Measurements from ENCODE around the gene SCUBE1. TPM values are rescaled to one million over a fixed set of nuclear protein-coding genes. Genes with fewer than 3 reads are reported as not detected.

The SCUBE1 gene
- total RNA-seq, 1 donor from 2014 or later, result 42.8 TPM

GRCh38 chr22:43269246-43269645 lies 73.9 kb downstream of the SCUBE1 start:
- peak overlapping the region; percentile 60 for H3K27ac Mint-ChIP-seq
- H3K4me3 Mint-ChIP-seq, result peak overlapping the region; percentile 39
- peaks cover 49% of the 10 kb centered on the region for H3K4me1 Mint-ChIP-seq (ENCODE audit: unreplicated experiment)
- no peaks in the 10 kb centered on the region for H3K36me3 Mint-ChIP-seq
- no peaks in the 10 kb centered on the region for H3K9me3 Mint-ChIP-seq
- H3K27me3 Mint-ChIP-seq, result peaks cover 32% of the 10 kb centered on the region
- DNase-seq (ENCODE audit: extremely low spot score, unreplicated experiment), result no peak
- TF ChIP-seq, protein P1, sequence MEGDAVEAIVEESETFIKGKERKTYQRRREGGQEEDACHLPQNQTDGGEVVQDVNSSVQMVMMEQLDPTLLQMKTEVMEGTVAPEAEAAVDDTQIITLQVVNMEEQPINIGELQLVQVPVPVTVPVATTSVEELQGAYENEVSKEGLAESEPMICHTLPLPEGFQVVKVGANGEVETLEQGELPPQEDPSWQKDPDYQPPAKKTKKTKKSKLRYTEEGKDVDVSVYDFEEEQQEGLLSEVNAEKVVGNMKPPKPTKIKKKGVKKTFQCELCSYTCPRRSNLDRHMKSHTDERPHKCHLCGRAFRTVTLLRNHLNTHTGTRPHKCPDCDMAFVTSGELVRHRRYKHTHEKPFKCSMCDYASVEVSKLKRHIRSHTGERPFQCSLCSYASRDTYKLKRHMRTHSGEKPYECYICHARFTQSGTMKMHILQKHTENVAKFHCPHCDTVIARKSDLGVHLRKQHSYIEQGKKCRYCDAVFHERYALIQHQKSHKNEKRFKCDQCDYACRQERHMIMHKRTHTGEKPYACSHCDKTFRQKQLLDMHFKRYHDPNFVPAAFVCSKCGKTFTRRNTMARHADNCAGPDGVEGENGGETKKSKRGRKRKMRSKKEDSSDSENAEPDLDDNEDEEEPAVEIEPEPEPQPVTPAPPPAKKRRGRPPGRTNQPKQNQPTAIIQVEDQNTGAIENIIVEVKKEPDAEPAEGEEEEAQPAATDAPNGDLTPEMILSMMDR (conservative IDR thresholded peaks at IDR 0.05), result no peak

DNA sequence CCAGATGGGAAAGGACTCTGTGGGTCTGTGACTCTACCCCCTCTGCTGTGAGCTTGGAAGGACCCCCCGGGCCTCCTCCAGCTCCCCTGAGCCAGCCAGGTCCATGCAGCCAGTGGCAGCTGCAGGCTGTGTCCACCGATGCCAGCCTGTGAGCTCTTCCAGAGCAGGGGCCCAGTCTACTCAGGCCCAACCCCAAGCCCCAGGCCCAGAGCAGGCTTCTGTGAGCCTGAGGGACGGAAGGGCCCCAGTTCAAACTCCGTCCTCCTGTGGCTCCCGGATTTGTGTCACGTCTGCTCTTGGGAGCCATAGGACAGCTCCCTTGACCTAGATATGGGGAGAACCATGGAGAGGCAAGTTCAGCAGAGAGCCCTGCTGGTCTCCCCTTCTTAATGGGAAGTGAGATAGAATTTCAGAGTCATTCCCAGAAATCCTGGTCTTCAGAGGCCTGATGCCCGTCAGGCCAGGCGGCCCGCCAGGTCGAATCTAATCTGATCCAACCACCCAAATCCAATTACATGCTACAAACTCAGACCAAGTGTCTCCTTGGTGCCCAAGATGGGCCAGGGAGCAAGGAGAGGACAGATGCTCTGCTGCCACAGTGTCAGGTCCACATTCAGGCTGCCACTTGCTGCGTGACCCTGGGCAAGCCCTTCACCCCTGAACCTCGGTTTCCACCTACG lies 75.1 kb downstream of the SCUBE1 start:
- Mint-ChIP-seq H3K27me3 (peaks cover 37% of the 10 kb centered on the region), H3K4me3 (peak overlapping the region; percentile 4), H3K4me1 (ENCODE audit: unreplicated experiment) (peaks cover 55% of the 10 kb centered on the region), H3K9me3 (no peaks in the 10 kb centered on the region), H3K36me3 (peaks cover 4% of the 10 kb centered on the region), H3K27ac (no peak overlapping the region)
- TF ChIP-seq, protein P1 (conservative IDR thresholded peaks at IDR 0.05), result no peak
- DNase-seq (ENCODE audit: extremely low spot score, unreplicated experiment), result no peak

DNA sequence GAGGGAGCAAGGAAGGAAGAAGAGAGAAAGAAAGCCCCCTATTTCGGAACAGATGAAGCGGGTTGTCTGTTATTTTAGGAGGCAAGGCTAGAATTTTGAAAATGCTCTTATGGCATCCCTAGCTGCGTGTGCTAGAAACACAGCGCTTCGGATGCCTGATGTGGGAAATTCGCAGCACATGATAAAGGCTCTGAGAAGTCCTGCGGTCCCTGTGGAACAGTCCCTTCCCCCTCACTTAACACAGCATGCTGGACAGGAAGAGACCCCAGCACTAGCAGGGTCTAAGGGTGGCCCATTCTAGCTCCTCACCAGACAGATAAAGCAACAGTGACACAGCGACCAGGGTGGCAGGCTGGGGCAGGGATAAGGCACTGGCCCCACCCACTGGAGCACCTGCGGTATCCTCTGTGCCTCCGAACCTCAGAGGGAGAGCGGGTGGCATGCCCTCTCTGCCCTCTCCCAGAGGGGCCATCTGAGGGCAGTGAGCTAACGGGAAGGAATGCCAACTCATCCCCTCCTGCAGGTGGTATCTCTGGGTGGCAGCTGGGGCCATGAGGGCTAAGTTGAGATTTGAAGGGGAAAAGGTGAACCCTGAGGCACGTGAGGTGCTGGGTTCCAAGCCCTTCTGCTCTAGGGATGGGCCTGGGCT lies 75.7 kb downstream of the SCUBE1 start:
- no peak overlapping the region for H3K4me3 Mint-ChIP-seq
- peaks cover 33% of the 10 kb centered on the region for H3K27me3 Mint-ChIP-seq
- TF ChIP-seq, protein P1 (conservative IDR thresholded peaks at IDR 0.05), result no peak
- H3K4me1 Mint-ChIP-seq (ENCODE audit: unreplicated experiment), result peaks cover 56% of the 10 kb centered on the region
- H3K9me3 Mint-ChIP-seq, result no peaks in the 10 kb centered on the region
- peaks cover 4% of the 10 kb centered on the region for H3K36me3 Mint-ChIP-seq
- no peak for DNase-seq (ENCODE audit: extremely low spot score, unreplicated experiment)
- H3K27ac Mint-ChIP-seq, result no peak overlapping the region

GRCh38 chr22:43266076-43266475 lies 77.1 kb downstream of the SCUBE1 start:
- Mint-ChIP-seq H3K9me3 (no peaks in the 10 kb centered on the region), H3K4me1 (ENCODE audit: unreplicated experiment) (peaks cover 50% of the 10 kb centered on the region), H3K27ac (no peak overlapping the region), H3K36me3 (peaks cover 4% of the 10 kb centered on the region), H3K4me3 (no peak overlapping the region), H3K27me3 (peaks cover 27% of the 10 kb centered on the region)
- TF ChIP-seq, protein P1 (conservative IDR thresholded peaks at IDR 0.05), result no peak
- no peak for DNase-seq (ENCODE audit: extremely low spot score, unreplicated experiment)

GRCh38 chr22:43263645-43264514 lies 79.3 kb downstream of the SCUBE1 start:
- Mint-ChIP-seq H3K9me3 (no peaks in the 10 kb centered on the region), H3K27ac (peak overlapping the region; percentile 97), H3K4me3 (peak overlapping the region; percentile 84), H3K4me1 (ENCODE audit: unreplicated experiment) (peaks cover 35% of the 10 kb centered on the region), H3K36me3 (peaks cover 4% of the 10 kb centered on the region), H3K27me3 (peaks cover 18% of the 10 kb centered on the region)
- TF ChIP-seq, protein P1 (conservative IDR thresholded peaks at IDR 0.05), result no peak
- no peak for DNase-seq (ENCODE audit: extremely low spot score, unreplicated experiment)
